ENCODE results near the gene AACS. TPM values are rescaled to one million over a fixed set of nuclear protein-coding genes. Genes with fewer than 3 reads are reported as not detected.

AACS gene
- polyA plus RNA-seq, 1 donor (not counting 4 experiments of a cell fraction or from before 2014, with no cell fraction given), result 27.0 TPM

- dilution Hi-C loops (cut with MboI; ENCODE audit: extremely low pct_ligation_motif_present, low sequenced_read_pairs), result no loop called here
- Histone ChIP-seq H4K20me1 (ENCODE audit: control insufficient read depth, extremely low read depth, insufficient read depth, low read length) (no peaks in the 10 kb centered on the region), H3K4me3 (ENCODE audit: control insufficient read depth in 2 of 3, extremely low read depth in 1 of 3, insufficient read depth in 2 of 3, low read depth in 1 of 3, low read length in 3 of 3) (peak within 1 kb of the TSS; percentile 4 to 29 (median 29)), H3K36me3 (ENCODE audit: control insufficient read depth in 2 of 2, extremely low read depth in 1 of 2, insufficient read depth in 2 of 2, low read length in 2 of 2) (no peaks in the 10 kb centered on the region), H3K4me1 (ENCODE audit: control insufficient read depth, extremely low read depth, insufficient read depth, low read length) (peaks cover 5% of the 10 kb centered on the region), H3K9ac (ENCODE audit: control insufficient read depth, extremely low read depth, insufficient read depth, low read length) (no peak within 1 kb of the TSS), H2AFZ (ENCODE audit: control insufficient read depth, low read length) (peak within 1 kb of the TSS; percentile 56), H3K9me3 (ENCODE audit: control insufficient read depth, low read depth, low read length) (no peaks in the 10 kb centered on the region), H3K4me2 (ENCODE audit: control insufficient read depth, extremely low read depth, insufficient read depth, low read depth, low read length) (peak within 1 kb of the TSS; percentile 31), H3K79me2 (ENCODE audit: control insufficient read depth, insufficient read depth, low read length) (no peaks in the 10 kb centered on the region), H3K9me1 (ENCODE audit: control insufficient read depth, extremely low read depth, insufficient read depth, low read length) (no peaks in the 10 kb centered on the region), H3K27ac (ENCODE audit: control insufficient read depth, insufficient read depth, low read length) (no peak within 1 kb of the TSS), H3K27me3 (ENCODE audit: control insufficient read depth, extremely low read depth, insufficient read depth, low read length) (peaks cover 59% of the 10 kb centered on the region)
- no peak for FAIRE-seq
- TF ChIP-seq EZH2 (IDR thresholded peaks at IDR 0.05; ENCODE audit: low read length) (no peak), CTCF (optimal IDR thresholded peaks at IDR 0.05 in 1 of 3, IDR thresholded peaks at IDR 0.05 in 1 of 3, conservative IDR thresholded peaks at IDR 0.05 in 1 of 3; ENCODE audit: extremely low read depth in 1 of 3, insufficient read depth in 2 of 3, low read length in 3 of 3) (peak in 2 of 3 experiments; percentile 27 to 65)
- DNase-seq (ENCODE audit: low read depth, low spot score), result no peak
Observed at GRCh38 chr12:125185740-125186470, 120.7 kb downstream of the AACS start, which contains the start of gene TMEM132B. TSS of gene TMEM132B (plus strand) at chr12:125186386.

DNA sequence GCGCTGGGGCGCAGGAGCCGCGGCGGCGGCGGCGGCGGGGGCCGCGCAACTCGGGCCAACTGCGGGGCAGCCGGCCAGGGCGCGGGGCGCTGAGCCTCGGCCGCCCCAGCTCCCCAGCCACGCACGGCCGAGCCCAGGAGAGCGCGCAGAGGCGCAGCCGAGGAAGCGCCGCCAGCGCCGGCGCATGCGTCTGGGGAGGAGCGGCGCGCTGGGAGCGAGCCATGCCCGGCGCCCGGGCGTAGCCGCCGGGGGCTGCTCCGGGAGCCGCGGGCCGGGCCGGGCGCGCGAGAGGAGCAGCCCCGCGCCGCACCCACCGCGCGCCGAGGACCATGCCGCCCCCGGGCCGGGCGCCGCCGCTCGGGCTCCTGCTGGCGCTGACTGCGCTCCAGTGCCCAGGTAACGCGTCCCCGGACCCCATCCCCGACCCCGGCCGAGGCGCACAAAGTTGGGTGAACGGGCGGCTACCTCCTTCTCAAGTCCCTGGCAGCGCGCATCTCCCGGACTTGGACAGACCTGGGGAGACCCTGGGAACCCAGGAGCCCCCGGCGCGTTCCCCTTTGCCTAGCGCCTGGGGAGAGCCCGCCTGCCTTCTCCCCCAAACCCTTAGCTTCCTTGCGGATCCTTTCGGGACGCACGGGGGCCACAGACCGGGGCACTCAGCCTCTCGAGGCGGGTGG is 121.4 kb downstream of the AACS start:
- H3K9me3 ChIP-seq (ENCODE audit: control insufficient read depth, low read depth, low read length), result no peaks in the 10 kb centered on the region
- no peak overlapping the region for H3K9ac ChIP-seq (ENCODE audit: control insufficient read depth, extremely low read depth, insufficient read depth, low read length)
- no peak for FAIRE-seq
- H3K4me2 ChIP-seq (ENCODE audit: control insufficient read depth, extremely low read depth, insufficient read depth, low read depth, low read length), result peak overlapping the region; percentile 27
- dilution Hi-C loops (cut with MboI; ENCODE audit: extremely low pct_ligation_motif_present, low sequenced_read_pairs), result no loop called here
- no peaks in the 10 kb centered on the region for H3K36me3 ChIP-seq (ENCODE audit: control insufficient read depth in 2 of 2, extremely low read depth in 1 of 2, insufficient read depth in 2 of 2, low read length in 2 of 2)
- H3K27me3 ChIP-seq (ENCODE audit: control insufficient read depth, extremely low read depth, insufficient read depth, low read length), result peaks cover 59% of the 10 kb centered on the region
- TF ChIP-seq CTCF (optimal IDR thresholded peaks at IDR 0.05 in 1 of 3, IDR thresholded peaks at IDR 0.05 in 1 of 3, conservative IDR thresholded peaks at IDR 0.05 in 1 of 3; ENCODE audit: extremely low read depth in 1 of 3, insufficient read depth in 2 of 3, low read length in 3 of 3), result no peak
- no peak for TF ChIP-seq EZH2 (IDR thresholded peaks at IDR 0.05; ENCODE audit: low read length)
- H3K9me1 ChIP-seq (ENCODE audit: control insufficient read depth, extremely low read depth, insufficient read depth, low read length), result no peaks in the 10 kb centered on the region
- H3K79me2 ChIP-seq (ENCODE audit: control insufficient read depth, insufficient read depth, low read length), result no peaks in the 10 kb centered on the region
- H3K27ac ChIP-seq (ENCODE audit: control insufficient read depth, insufficient read depth, low read length), result no peak overlapping the region
- H2AFZ ChIP-seq (ENCODE audit: control insufficient read depth, low read length), result no peak overlapping the region
- H3K4me3 ChIP-seq (ENCODE audit: control insufficient read depth in 2 of 3, extremely low read depth in 1 of 3, insufficient read depth in 2 of 3, low read depth in 1 of 3, low read length in 3 of 3), result peak overlapping the region in 2 of 3 experiments; percentile 29
- no peak for DNase-seq (ENCODE audit: low read depth, low spot score)
- H4K20me1 ChIP-seq (ENCODE audit: control insufficient read depth, extremely low read depth, insufficient read depth, low read length), result no peaks in the 10 kb centered on the region
- H3K4me1 ChIP-seq (ENCODE audit: control insufficient read depth, extremely low read depth, insufficient read depth, low read length), result peaks cover 5% of the 10 kb centered on the region
